Non-pigmented ciliary epithelial cell (primary cell): ENCODE measurements around the gene APOBEC4.

Experiments used
- DNase-seq: peaks from one replicate; pipeline ENCODE4 v3.0.0-alpha.2; 2010; ENCODE audit warnings: low read depth

APOBEC4 gene

GRCh38 chr1:183602510-183602909, 50.6 kb downstream of the APOBEC4 start:
- DNase-seq = no peak

DNA sequence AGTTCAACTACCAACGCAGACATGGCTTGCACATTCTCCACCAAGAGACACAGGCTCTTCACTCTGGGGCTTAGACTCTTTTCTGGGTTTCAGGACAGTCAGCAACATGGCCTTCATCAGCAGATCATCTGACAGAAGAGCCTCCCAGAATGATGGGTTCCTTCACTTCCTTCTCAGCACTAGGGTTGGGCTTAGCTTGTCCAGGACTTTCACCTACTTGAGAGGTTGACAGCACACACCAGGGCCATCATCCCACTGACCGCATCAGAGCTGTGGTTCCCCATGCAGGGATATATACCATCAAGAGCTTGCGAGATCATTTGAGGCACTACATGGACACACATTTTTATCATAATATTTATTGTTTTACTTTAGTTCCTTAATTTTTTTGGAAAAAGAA, 52.5 kb downstream of the APOBEC4 start:
- no peak for DNase-seq

- peak; percentile 49 for DNase-seq
Measured at GRCh38 chr1:183600136-183600535, 53.0 kb downstream of the APOBEC4 start.

- DNase-seq = no peak
Measured at GRCh38 chr1:183598386-183598785, 54.7 kb downstream of the APOBEC4 start.

DNA sequence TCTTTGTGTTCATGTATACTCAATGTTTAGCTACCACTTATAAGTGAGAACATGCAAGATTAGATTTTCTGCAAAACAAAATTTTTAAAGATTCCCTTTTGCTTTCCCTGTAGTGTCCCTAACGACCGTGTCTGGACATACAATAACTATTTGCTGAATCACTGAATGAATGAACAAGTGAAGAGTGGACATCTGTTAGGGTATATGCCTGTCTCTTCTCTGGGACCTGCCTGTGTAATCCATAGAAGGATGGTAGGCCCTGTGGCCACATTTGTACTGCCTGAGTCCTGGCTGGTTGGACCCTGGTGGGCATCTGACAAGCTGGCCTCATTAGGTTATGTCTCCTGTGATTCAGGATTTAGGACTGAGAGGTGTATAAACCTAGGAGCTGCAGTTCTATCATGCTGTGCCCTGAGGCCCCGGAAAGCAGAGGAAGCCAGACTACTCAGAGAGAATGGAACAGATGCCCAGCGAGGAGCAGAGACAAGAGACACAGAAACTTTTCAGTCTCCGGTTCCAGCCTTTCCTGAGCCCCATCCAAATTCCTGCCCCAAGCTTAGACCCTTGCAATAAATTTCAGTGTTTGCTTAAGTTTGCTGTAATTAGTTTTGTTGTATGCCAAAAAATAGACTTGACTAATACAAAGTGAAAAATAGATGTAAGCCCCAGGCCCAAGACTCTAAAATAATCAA, 55.3 kb downstream of the APOBEC4 start:
- no peak for DNase-seq

- no peak for DNase-seq
Measured at GRCh38 chr1:183596500-183596899, 56.6 kb downstream of the APOBEC4 start.
